IgD-negative memory B cell (primary cell): Measurements from ENCODE around the gene ARMC7. TPM values are rescaled to one million over a fixed set of nuclear protein-coding genes. Genes with fewer than 3 reads are reported as not detected.
"Not testable (repeated sequence)": the region's sequence is repeated elsewhere in the genome, so short reads cannot be mapped to it uniquely, and the experiment has no call there.

ENCODE experiments used
- H3K27ac Mint-ChIP-seq, 3 donors: one replicate each; pipeline ENCODE4 v1.8.0; 2020 to 2022; ENCODE audit warnings: mild to moderate bottlenecking in 3 of 3, mixed read lengths in 3 of 3, moderate library complexity in 1 of 3
- H3K27me3 Mint-ChIP-seq: one replicate; pipeline ENCODE4 v1.8.0; 2021; ENCODE audit warnings: mixed read lengths
- H3K36me3 Mint-ChIP-seq: one replicate; pipeline ENCODE4 v1.8.0; 2020; ENCODE audit warnings: mild to moderate bottlenecking, mixed read lengths
- H3K4me1 Mint-ChIP-seq, 3 donors: one replicate each; pipeline ENCODE4 v1.8.0; 2020 to 2022; ENCODE audit warnings: mixed read lengths in 3 of 3, mild to moderate bottlenecking in 1 of 3
- H3K4me3 Mint-ChIP-seq, 4 donors: one replicate each; pipeline ENCODE4 v1.8.0; 2020 to 2022; ENCODE audit warnings: mild to moderate bottlenecking in 4 of 4, mixed read lengths in 4 of 4, moderate library complexity in 3 of 4
- H3K9me3 Mint-ChIP-seq, 3 donors: one replicate each; pipeline ENCODE4 v1.8.0; 2020 to 2021; ENCODE audit warnings: mixed read lengths in 3 of 3, mild to moderate bottlenecking in 1 of 3
- polyA plus RNA-seq: library from polyadenylated mRNA; unstranded; fragments of 300-500 nt; fragmentation: Illumina TruSeq; gene quantifications from one replicate; pipeline ENCODE4 v1.2.3, GENCODE V29; 2021

ARMC7 gene
- polyA plus RNA-seq, 1 donor from 2014 or later = 4.5 TPM

GRCh38 chr17:75124819-75125162 is 15.0 kb downstream of the ARMC7 start:
- Mint-ChIP-seq H3K27ac (peak overlapping the region in 2 of 3 donors; percentile 56 to 77), H3K4me3 (peak overlapping the region in 3 of 4 donors; percentile 12 to 83 (median 37)), H3K27me3 (no peaks in the 10 kb centered on the region), H3K4me1 (peaks cover 16 to 34% (median 19%) of the 10 kb centered on the region in 3 donors), H3K9me3 (no peaks in the 10 kb centered on the region), H3K36me3 (peaks cover 3% of the 10 kb centered on the region)

GRCh38 chr17:75125984-75126383 is 16.2 kb downstream of the ARMC7 start:
- peak overlapping the region in 2 of 3 donors; percentile 19 to 92 for H3K27ac Mint-ChIP-seq
- peaks cover 2% of the 10 kb centered on the region for H3K36me3 Mint-ChIP-seq
- H3K27me3 Mint-ChIP-seq = no peaks in the 10 kb centered on the region
- peak overlapping the region; percentile 10 to 47 (median 20) for H3K4me3 Mint-ChIP-seq
- H3K4me1 Mint-ChIP-seq = peaks cover 22 to 36% (median 23%) of the 10 kb centered on the region in 3 donors
- H3K9me3 Mint-ChIP-seq = no peaks in the 10 kb centered on the region

- Mint-ChIP-seq H3K27me3 (no peaks in the 10 kb centered on the region), H3K4me3 (no peak overlapping the region), H3K4me1 (peaks cover 19 to 35% (median 24%) of the 10 kb centered on the region in 3 donors), H3K27ac (no peak overlapping the region), H3K9me3 (no peaks in the 10 kb centered on the region), H3K36me3 (peaks cover 2% of the 10 kb centered on the region)
These were observed 17.2 kb downstream of the ARMC7 start for GRCh38 chr17:75126954-75127353.

- H3K27me3 Mint-ChIP-seq, H3K36me3 Mint-ChIP-seq, H3K9me3 Mint-ChIP-seq: not testable (repeated sequence)
- H3K4me3 Mint-ChIP-seq = peak overlapping the region; percentile 21 to 99 (median 65)
- peak overlapping the region in 2 of 3 donors; percentile 42 to 59 for H3K27ac Mint-ChIP-seq
- H3K4me1 Mint-ChIP-seq = peaks cover 24 to 39% (median 30%) of the 10 kb centered on the region in 3 donors
These were observed 18.2 kb downstream of the ARMC7 start for GRCh38 chr17:75127936-75128335.

GRCh38 chr17:75128694-75129505 is 19.1 kb downstream of the ARMC7 start:
- no peaks in the 10 kb centered on the region for H3K9me3 Mint-ChIP-seq
- no peak overlapping the region for H3K27ac Mint-ChIP-seq
- H3K36me3 Mint-ChIP-seq = peaks cover 2% of the 10 kb centered on the region
- H3K4me3 Mint-ChIP-seq = peak overlapping the region; percentile 48 to 99 (median 76)
- H3K4me1 Mint-ChIP-seq = peaks cover 22 to 38% (median 30%) of the 10 kb centered on the region in 3 donors
- no peaks in the 10 kb centered on the region for H3K27me3 Mint-ChIP-seq

- H3K27me3 Mint-ChIP-seq = no peaks in the 10 kb centered on the region
- no peak overlapping the region for H3K27ac Mint-ChIP-seq
- H3K4me1 Mint-ChIP-seq = peaks cover 19 to 34% (median 31%) of the 10 kb centered on the region in 3 donors
- peaks cover 2% of the 10 kb centered on the region for H3K36me3 Mint-ChIP-seq
- peak overlapping the region; percentile 63 to 99 (median 76) for H3K4me3 Mint-ChIP-seq
- H3K9me3 Mint-ChIP-seq = no peaks in the 10 kb centered on the region
These were observed 19.8 kb downstream of the ARMC7 start for GRCh38 chr17:75129576-75129975.

- Mint-ChIP-seq H3K9me3 (no peaks in the 10 kb centered on the region), H3K4me3 (peak overlapping the region; percentile 92 to 99 (median 96)), H3K4me1 (peaks cover 19 to 32% (median 29%) of the 10 kb centered on the region in 3 donors), H3K36me3 (peaks cover 2% of the 10 kb centered on the region), H3K27ac (peak overlapping the region; percentile 87 to 92 (median 88)), H3K27me3 (no peaks in the 10 kb centered on the region)
These were observed 20.4 kb downstream of the ARMC7 start for GRCh38 chr17:75130059-75130631.

GRCh38 chr17:75130632-75131277 is 21.0 kb downstream of the ARMC7 start:
- Mint-ChIP-seq H3K27ac (peak overlapping the region; percentile 87 to 92 (median 88)), H3K4me3 (peak overlapping the region; percentile 92 to 99 (median 96)), H3K36me3 (peaks cover 2% of the 10 kb centered on the region), H3K27me3 (no peaks in the 10 kb centered on the region), H3K9me3 (no peaks in the 10 kb centered on the region), H3K4me1 (peaks cover 18 to 28% (median 28%) of the 10 kb centered on the region in 3 donors)

GRCh38 chr17:75131278-75132017 is 21.7 kb downstream of the ARMC7 start, which contains the start of gene NT5C:
Gene NT5C, minus strand, starts transcription at chr17:75131742. Its CDS starts 35 bp downstream, at chr17:75131707.
- H3K27ac Mint-ChIP-seq = peak within 1 kb of the TSS; percentile 87 to 95 (median 88)
- H3K9me3 Mint-ChIP-seq = no peaks in the 10 kb centered on the region
- H3K27me3 Mint-ChIP-seq = no peaks in the 10 kb centered on the region
- peaks cover 12 to 22% (median 22%) of the 10 kb centered on the region in 3 donors for H3K4me1 Mint-ChIP-seq
- peaks cover 2% of the 10 kb centered on the region for H3K36me3 Mint-ChIP-seq
- peak within 1 kb of the TSS; percentile 92 to 99 (median 97) for H3K4me3 Mint-ChIP-seq

GRCh38 chr17:75132018-75133000 is 22.5 kb downstream of the ARMC7 start:
- H3K9me3 Mint-ChIP-seq, H3K27me3 Mint-ChIP-seq, H3K36me3 Mint-ChIP-seq: not testable (repeated sequence)
- Mint-ChIP-seq H3K4me3 (peak overlapping the region; percentile 92 to 99 (median 96)), H3K27ac (peak overlapping the region; percentile 66 to 95 (median 84)), H3K4me1 (peaks cover 16 to 22% (median 21%) of the 10 kb centered on the region in 3 donors)

- H3K4me3 Mint-ChIP-seq = peak overlapping the region; percentile 38 to 99 (median 70)
- H3K27me3 Mint-ChIP-seq = no peaks in the 10 kb centered on the region
- peaks cover 16 to 22% (median 21%) of the 10 kb centered on the region in 3 donors for H3K4me1 Mint-ChIP-seq
- H3K9me3 Mint-ChIP-seq = no peaks in the 10 kb centered on the region
- H3K27ac Mint-ChIP-seq = peak overlapping the region in 1 of 3 donors; percentile 66
- H3K36me3 Mint-ChIP-seq = peaks cover 2% of the 10 kb centered on the region
These were observed 23.2 kb downstream of the ARMC7 start for GRCh38 chr17:75133001-75133400.

GRCh38 chr17:75133607-75134347 is 24.0 kb downstream of the ARMC7 start:
- peaks cover 16 to 20% (median 20%) of the 10 kb centered on the region in 3 donors for H3K4me1 Mint-ChIP-seq
- H3K27me3 Mint-ChIP-seq, H3K9me3 Mint-ChIP-seq, H3K36me3 Mint-ChIP-seq: not testable (repeated sequence)
- H3K27ac Mint-ChIP-seq = peak overlapping the region in 2 of 3 donors; percentile 31 to 39
- H3K4me3 Mint-ChIP-seq = peak overlapping the region in 3 of 4 donors; percentile 4 to 79 (median 65)

- Mint-ChIP-seq H3K27ac (no peak overlapping the region), H3K4me3 (peak overlapping the region in 1 of 4 donors; percentile 79)
These were observed 25.7 kb downstream of the ARMC7 start for GRCh38 chr17:75135452-75135851.

More at GRCh38 chr17:75135452-75135851, 25.7 kb downstream of the ARMC7 start:
- Mint-ChIP-seq H3K9me3 (no peaks in the 10 kb centered on the region), H3K36me3 (peaks cover 4% of the 10 kb centered on the region), H3K27me3 (no peaks in the 10 kb centered on the region), H3K4me1 (peaks cover 17 to 18% (median 18%) of the 10 kb centered on the region in 3 donors)
